ENCODE data around the gene PLAGL2. TPM values are rescaled to one million over a fixed set of nuclear protein-coding genes. Genes with fewer than 3 reads are reported as not detected.

The PLAGL2 gene
- total RNA-seq, 2 experiments from 2014 or later = 15.6 to 16.9 TPM

- ATAC-seq (ENCODE audit: poor library complexity) (no peak), DNase-seq (no peak)
- Histone ChIP-seq H3K4me3 (ENCODE audit: low read length) (no peak overlapping the region), H3K36me3 (ENCODE audit: insufficient read depth, low read length) (peaks cover 71% of the 10 kb centered on the region), H3K9me3 (ENCODE audit: control insufficient read depth in 1 of 2, insufficient read depth in 1 of 2, low read length in 2 of 2) (no peaks in the 10 kb centered on the region), H3K27me3 (ENCODE audit: control insufficient read depth in 1 of 2, insufficient read depth in 2 of 2, low read length in 2 of 2) (no peaks in the 10 kb centered on the region), H3K4me1 (ENCODE audit: insufficient read depth, low read length) (no peaks in the 10 kb centered on the region), H3K27ac (ENCODE audit: low read depth in 1 of 2, low read length in 2 of 2) (no peak overlapping the region)
- H3K4me1 Mint-ChIP-seq (ENCODE audit: low read depth) = no peaks in the 10 kb centered on the region
- H3K27ac Mint-ChIP-seq = no peak overlapping the region
- intact Hi-C loops (cut with DNase I, micrococcal nuclease) = no loop called here
- no peak overlapping the region for H3K4me3 Mint-ChIP-seq
- no peaks in the 10 kb centered on the region for H3K9me3 Mint-ChIP-seq
- peaks cover 91% of the 10 kb centered on the region for H3K36me3 Mint-ChIP-seq (ENCODE audit: low read depth)
- no peak for TF ChIP-seq CTCF (IDR thresholded peaks at IDR 0.05)
- CTCF ChIA-PET = no interaction called here
- POLR2A ChIA-PET = no interaction called here
- H3K27me3 Mint-ChIP-seq = no peaks in the 10 kb centered on the region
Observed at GRCh38 chr20:32159766-32160221, 47.7 kb downstream of the PLAGL2 start.

GRCh38 chr20:32158943-32159660, 48.4 kb downstream of the PLAGL2 start:
- peaks cover 64% of the 10 kb centered on the region for H3K36me3 ChIP-seq (ENCODE audit: insufficient read depth, low read length)
- Mint-ChIP-seq H3K36me3 (ENCODE audit: low read depth) (peaks cover 89% of the 10 kb centered on the region), H3K4me3 (no peak overlapping the region), H3K4me1 (ENCODE audit: low read depth) (no peaks in the 10 kb centered on the region), H3K27ac (no peak overlapping the region), H3K27me3 (no peaks in the 10 kb centered on the region), H3K9me3 (no peaks in the 10 kb centered on the region)
- H3K9me3 ChIP-seq (ENCODE audit: control insufficient read depth in 1 of 2, insufficient read depth in 1 of 2, low read length in 2 of 2) = no peaks in the 10 kb centered on the region
- DNase-seq = no peak
- intact Hi-C loops (cut with DNase I, micrococcal nuclease) = no loop called here
- H3K27ac ChIP-seq (ENCODE audit: low read depth in 1 of 2, low read length in 2 of 2) = no peak overlapping the region
- TF ChIP-seq CTCF (IDR thresholded peaks at IDR 0.05) = no peak
- no peaks in the 10 kb centered on the region for H3K4me1 ChIP-seq (ENCODE audit: insufficient read depth, low read length)
- H3K4me3 ChIP-seq (ENCODE audit: low read length) = no peak overlapping the region
- CTCF ChIA-PET = no interaction called here
- ATAC-seq (ENCODE audit: poor library complexity) = no peak
- POLR2A ChIA-PET = no interaction called here
- H3K27me3 ChIP-seq (ENCODE audit: control insufficient read depth in 1 of 2, insufficient read depth in 2 of 2, low read length in 2 of 2) = no peaks in the 10 kb centered on the region

GRCh38 chr20:32158351-32158750, 49.2 kb downstream of the PLAGL2 start:
- no peaks in the 10 kb centered on the region for H3K9me3 ChIP-seq (ENCODE audit: control insufficient read depth in 1 of 2, insufficient read depth in 1 of 2, low read length in 2 of 2)
- intact Hi-C loops (cut with DNase I, micrococcal nuclease) = no loop called here
- H3K36me3 Mint-ChIP-seq (ENCODE audit: low read depth) = peaks cover 86% of the 10 kb centered on the region
- H3K36me3 ChIP-seq (ENCODE audit: insufficient read depth, low read length) = peaks cover 65% of the 10 kb centered on the region
- ATAC-seq (ENCODE audit: poor library complexity) (no peak), DNase-seq (no peak)
- no peak overlapping the region for H3K4me3 ChIP-seq (ENCODE audit: low read length)
- H3K27ac Mint-ChIP-seq = no peak overlapping the region
- POLR2A ChIA-PET = no interaction called here
- H3K27me3 ChIP-seq (ENCODE audit: control insufficient read depth in 1 of 2, insufficient read depth in 2 of 2, low read length in 2 of 2) = no peaks in the 10 kb centered on the region
- H3K4me1 ChIP-seq (ENCODE audit: insufficient read depth, low read length) = no peaks in the 10 kb centered on the region
- H3K27ac ChIP-seq (ENCODE audit: low read depth in 1 of 2, low read length in 2 of 2) = no peak overlapping the region
- no peak for TF ChIP-seq CTCF (IDR thresholded peaks at IDR 0.05)
- CTCF ChIA-PET = no interaction called here
- no peaks in the 10 kb centered on the region for H3K4me1 Mint-ChIP-seq (ENCODE audit: low read depth)
- H3K9me3 Mint-ChIP-seq = no peaks in the 10 kb centered on the region
- no peaks in the 10 kb centered on the region for H3K27me3 Mint-ChIP-seq
- no peak overlapping the region for H3K4me3 Mint-ChIP-seq

Measured in CD4-positive, alpha-beta T cell (primary cell).